ENCODE measurements around the gene MBP.
A peak's percentile ranks its signal among the peaks of the same experiment; 100 is the strongest.

Gene MBP

GRCh38 chr18:77131652-77132368 lies 773 bp downstream of the MBP start:
- DNase-seq, result no peak

- no peak for DNase-seq
Observed at GRCh38 chr18:77131100-77131651, 1.4 kb downstream of the MBP start.

GRCh38 chr18:77130229-77131099 lies 2.1 kb downstream of the MBP start:
- no peak for DNase-seq

- no peak for DNase-seq
Observed at GRCh38 chr18:77129150-77129551, 3.4 kb downstream of the MBP start.

GRCh38 chr18:77127769-77128671 lies 4.6 kb downstream of the MBP start:
- DNase-seq, result peak; percentile 59

- no peak for DNase-seq
Observed at GRCh38 chr18:77124452-77124922, 8.1 kb downstream of the MBP start.

- no peak for DNase-seq
Observed at GRCh38 chr18:77123320-77124231, 9.0 kb downstream of the MBP start.

GRCh38 chr18:77121523-77121922 lies 11.1 kb downstream of the MBP start:
- no peak for DNase-seq

GRCh38 chr18:77119851-77120491 lies 12.6 kb downstream of the MBP start:
- no peak for DNase-seq

- DNase-seq, result no peak
Observed at GRCh38 chr18:77119101-77119850, 13.3 kb downstream of the MBP start.

- DNase-seq, result no peak
Observed at GRCh38 chr18:77118256-77119090, 14.1 kb downstream of the MBP start.

GRCh38 chr18:77116201-77117080 lies 16.1 kb downstream of the MBP start:
- DNase-seq, result no peak

GRCh38 chr18:77115192-77115953 lies 17.2 kb downstream of the MBP start:
- no peak for DNase-seq

GRCh38 chr18:77114415-77115191 lies 18.0 kb downstream of the MBP start:
- no peak for DNase-seq

- no peak for DNase-seq
Observed at GRCh38 chr18:77114152-77114414, 18.5 kb downstream of the MBP start.

GRCh38 chr18:77113361-77114151 lies 19.0 kb downstream of the MBP start:
- DNase-seq, result no peak
